Measurements from ENCODE around the gene RDM1. TPM values are rescaled to one million over a fixed set of nuclear protein-coding genes. Genes with fewer than 3 reads are reported as not detected.

RDM1 gene
- total and polyA plus RNA-seq, 2 experiments from 2014 or later, result 3.9 to 8.8 TPM

DNA sequence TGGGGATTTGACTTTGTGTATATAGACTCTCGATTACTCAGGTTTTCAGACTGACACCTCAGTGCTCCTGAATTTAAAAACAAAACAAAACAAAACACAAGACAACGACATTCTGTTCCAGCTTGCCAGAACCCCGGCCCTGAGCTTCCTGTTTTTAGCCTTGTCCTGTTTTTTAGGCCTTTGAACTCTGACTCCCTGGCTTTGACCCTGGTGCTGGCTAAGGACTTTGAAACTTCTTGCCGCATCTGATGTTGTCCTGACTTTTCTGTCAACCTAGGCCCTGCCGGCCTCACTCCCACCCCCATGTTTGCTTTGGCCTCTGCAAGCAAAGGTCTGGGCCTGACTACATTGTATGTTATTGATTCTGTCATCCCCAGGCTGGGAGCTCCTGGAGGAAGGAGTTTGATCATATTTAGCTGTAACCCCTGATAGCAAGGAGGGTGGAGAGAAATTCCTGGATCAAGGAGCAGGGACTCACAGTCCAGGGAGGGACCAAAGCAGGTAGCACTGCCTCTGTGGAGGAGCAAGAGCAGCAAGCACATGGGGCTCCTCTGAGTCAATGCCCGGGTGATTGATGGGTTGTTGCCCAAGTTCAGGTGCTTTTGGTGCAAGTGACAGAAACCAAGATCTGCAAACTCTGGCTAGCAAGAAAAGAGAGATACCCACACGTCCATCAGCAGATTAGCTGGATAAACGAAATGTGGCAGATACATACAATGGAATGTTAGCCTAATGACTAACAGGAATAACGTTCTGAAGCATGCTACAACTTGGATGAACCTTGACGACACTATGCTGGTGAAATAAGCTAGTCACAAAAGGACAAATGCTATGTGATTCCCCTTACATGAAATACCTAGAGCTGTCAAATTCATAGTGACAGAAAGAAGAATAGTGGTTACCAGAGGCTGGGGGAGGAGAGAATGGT is 43.0 kb upstream of the RDM1 start:
- Histone ChIP-seq H3K4me2 (no peak overlapping the region), H3K27me3 (ENCODE audit: insufficient read depth) (no peaks in the 10 kb centered on the region), H2AFZ (0 out of 2 replicates have a peak overlapping the region, but pooled peaks have one; percentile 23), H3K9me2 (ENCODE audit: insufficient read depth) (no peaks in the 10 kb centered on the region), H3K4me1 (ENCODE audit: insufficient read depth) (0 out of 2 replicates have a peak, but pooled peaks cover 4% of the 10 kb centered on the region), H3F3A (replicated peaks; ENCODE audit: low read depth) (no peaks in the 10 kb centered on the region), H3K4me3 (no peak overlapping the region), H3K79me2 (replicated peaks; ENCODE audit: insufficient read depth) (no peaks in the 10 kb centered on the region), H3K36me3 (ENCODE audit: insufficient read depth) (no peaks in the 10 kb centered on the region), H4K20me1 (replicated peaks; ENCODE audit: insufficient read depth) (no peaks in the 10 kb centered on the region), H3K27ac (ENCODE audit: low read depth) (no peak overlapping the region)
- peaks cover 3% of the 10 kb centered on the region; the same call in 1 of the 3 replicates for H3K4me1 Mint-ChIP-seq
- TF ChIP-seq, protein P1, sequence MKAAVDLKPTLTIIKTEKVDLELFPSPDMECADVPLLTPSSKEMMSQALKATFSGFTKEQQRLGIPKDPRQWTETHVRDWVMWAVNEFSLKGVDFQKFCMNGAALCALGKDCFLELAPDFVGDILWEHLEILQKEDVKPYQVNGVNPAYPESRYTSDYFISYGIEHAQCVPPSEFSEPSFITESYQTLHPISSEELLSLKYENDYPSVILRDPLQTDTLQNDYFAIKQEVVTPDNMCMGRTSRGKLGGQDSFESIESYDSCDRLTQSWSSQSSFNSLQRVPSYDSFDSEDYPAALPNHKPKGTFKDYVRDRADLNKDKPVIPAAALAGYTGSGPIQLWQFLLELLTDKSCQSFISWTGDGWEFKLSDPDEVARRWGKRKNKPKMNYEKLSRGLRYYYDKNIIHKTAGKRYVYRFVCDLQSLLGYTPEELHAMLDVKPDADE (IDR thresholded peaks at IDR 0.05), result no peak
- no peak for TF ChIP-seq ZNF462 (CRISPR knock-in tag; IDR thresholded peaks at IDR 0.05)
- H3K4me3 Mint-ChIP-seq, result no peak overlapping the region
- H3K27me3 Mint-ChIP-seq (ENCODE audit: insufficient read depth, low read depth, poor library complexity), result peaks cover 2% of the 10 kb centered on the region
- no peaks in the 10 kb centered on the region for H3K9me3 Mint-ChIP-seq
- no peak overlapping the region for H3K27ac Mint-ChIP-seq
- DNase-seq (ENCODE audit: low spot score), result no peak
- H3K36me3 Mint-ChIP-seq (ENCODE audit: low read depth), result no peaks in the 10 kb centered on the region
- no peak for ATAC-seq

DNA sequence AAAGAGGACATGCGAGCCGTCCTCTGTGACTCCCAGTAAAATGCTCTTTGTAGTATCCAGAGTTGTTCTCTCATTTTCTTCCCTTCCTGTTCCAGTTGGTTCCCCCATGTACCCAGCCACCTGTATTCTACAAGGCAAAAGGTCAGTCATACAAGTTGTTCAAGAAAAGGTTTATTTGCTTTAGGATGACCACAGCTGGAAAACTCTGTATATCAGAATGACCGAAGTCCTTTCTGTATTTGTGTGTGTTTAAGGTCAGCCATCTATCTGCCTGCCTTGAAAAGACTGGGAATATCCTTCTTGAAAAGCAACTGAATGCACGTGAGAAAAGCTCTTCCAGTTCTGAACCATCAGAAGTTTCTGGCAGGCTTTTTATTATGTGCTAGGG is 42.4 kb upstream of the RDM1 start:
- Mint-ChIP-seq H3K36me3 (ENCODE audit: low read depth) (no peaks in the 10 kb centered on the region), H3K27me3 (ENCODE audit: insufficient read depth, low read depth, poor library complexity) (peaks cover 2% of the 10 kb centered on the region), H3K4me1 (peaks cover 3% of the 10 kb centered on the region; the same call in 1 of the 3 replicates), H3K4me3 (no peak overlapping the region), H3K9me3 (no peaks in the 10 kb centered on the region), H3K27ac (no peak overlapping the region)
- Histone ChIP-seq H3F3A (replicated peaks; ENCODE audit: low read depth) (no peaks in the 10 kb centered on the region), H4K20me1 (replicated peaks; ENCODE audit: insufficient read depth) (no peaks in the 10 kb centered on the region), H3K79me2 (replicated peaks; ENCODE audit: insufficient read depth) (no peaks in the 10 kb centered on the region), H2AFZ (no peak overlapping the region), H3K36me3 (ENCODE audit: insufficient read depth) (no peaks in the 10 kb centered on the region), H3K27me3 (ENCODE audit: insufficient read depth) (no peaks in the 10 kb centered on the region), H3K4me2 (no peak overlapping the region), H3K4me1 (ENCODE audit: insufficient read depth) (0 out of 2 replicates have a peak, but pooled peaks cover 4% of the 10 kb centered on the region), H3K27ac (ENCODE audit: low read depth) (no peak overlapping the region), H3K9me2 (ENCODE audit: insufficient read depth) (no peaks in the 10 kb centered on the region), H3K4me3 (no peak overlapping the region)
- ATAC-seq (no peak), DNase-seq (ENCODE audit: low spot score) (no peak)
- TF ChIP-seq ZNF114 (CRISPR knock-in tag; IDR thresholded peaks at IDR 0.05) (no peak), EZH2phosphoT487 (IDR thresholded peaks at IDR 0.05; ENCODE audit: unreplicated experiment) (no peak), EZH2 (IDR thresholded peaks at IDR 0.05; ENCODE audit: low read depth, unreplicated experiment) (no peak)
